AG04449 (cell line): ENCODE results near the gene FNDC3A.

Experiments used
- CTCF ChIA-PET: fragments of 350-600 bp; formaldehyde crosslinking; extraction: SDS; loops from one replicate; lab custom pipeline; 2021; ENCODE audit warnings: antibody characterized with exemption; lab: Yijun Ruan, JAX
- POLR2A ChIA-PET: fragments of 400-600, 350-600 bp; formaldehyde crosslinking; extraction: SDS; loops from one replicate; lab custom pipeline; 2020; ENCODE audit warnings: antibody characterized with exemption, inconsistent platforms; lab: Yijun Ruan, JAX
- DNase-seq: peaks from one replicate; pipeline ENCODE4 v3.0.0-alpha.2; 2010; ENCODE audit warnings: low read depth, low spot score
- H3K4me3 ChIP-seq: 2 replicates; pipeline ENCODE4 v1.5.1; 2011; ENCODE audit warnings: low read depth, mild to moderate bottlenecking, control low read depth, low read length
- TF ChIP-seq, protein P1 (sequence below): IDR thresholded peaks from one replicate; pipeline ENCODE4 v1.5.1; 2011; ENCODE audit warnings: mild to moderate bottlenecking, moderate library complexity, low read length, control low read depth, inconsistent platforms; ENCODE audit not compliant: insufficient read depth; ENCODE audit errors: missing control alignments

The FNDC3A gene

DNA sequence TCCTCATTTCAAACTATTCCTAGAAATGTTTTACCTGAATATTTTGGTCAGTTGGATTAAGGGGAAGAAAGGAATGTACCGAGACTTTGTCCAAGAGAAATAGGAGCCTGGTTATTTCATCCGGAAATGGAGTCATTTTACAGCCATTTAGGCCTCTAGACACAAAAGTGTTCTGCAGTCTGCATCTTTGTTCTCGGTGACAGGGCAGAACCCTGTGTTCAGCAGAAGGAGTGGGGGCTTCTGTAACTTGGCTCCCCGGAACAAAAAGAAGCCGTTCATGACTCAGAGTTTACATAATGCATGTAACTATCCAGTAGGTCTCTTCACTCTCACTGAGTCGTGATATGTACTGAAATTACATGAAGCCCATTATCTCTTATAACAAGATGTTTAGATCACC is 21.6 kb upstream of the FNDC3A start:
- CTCF ChIA-PET: no interaction called here
- POLR2A ChIA-PET: no interaction called here
- TF ChIP-seq, protein P1, sequence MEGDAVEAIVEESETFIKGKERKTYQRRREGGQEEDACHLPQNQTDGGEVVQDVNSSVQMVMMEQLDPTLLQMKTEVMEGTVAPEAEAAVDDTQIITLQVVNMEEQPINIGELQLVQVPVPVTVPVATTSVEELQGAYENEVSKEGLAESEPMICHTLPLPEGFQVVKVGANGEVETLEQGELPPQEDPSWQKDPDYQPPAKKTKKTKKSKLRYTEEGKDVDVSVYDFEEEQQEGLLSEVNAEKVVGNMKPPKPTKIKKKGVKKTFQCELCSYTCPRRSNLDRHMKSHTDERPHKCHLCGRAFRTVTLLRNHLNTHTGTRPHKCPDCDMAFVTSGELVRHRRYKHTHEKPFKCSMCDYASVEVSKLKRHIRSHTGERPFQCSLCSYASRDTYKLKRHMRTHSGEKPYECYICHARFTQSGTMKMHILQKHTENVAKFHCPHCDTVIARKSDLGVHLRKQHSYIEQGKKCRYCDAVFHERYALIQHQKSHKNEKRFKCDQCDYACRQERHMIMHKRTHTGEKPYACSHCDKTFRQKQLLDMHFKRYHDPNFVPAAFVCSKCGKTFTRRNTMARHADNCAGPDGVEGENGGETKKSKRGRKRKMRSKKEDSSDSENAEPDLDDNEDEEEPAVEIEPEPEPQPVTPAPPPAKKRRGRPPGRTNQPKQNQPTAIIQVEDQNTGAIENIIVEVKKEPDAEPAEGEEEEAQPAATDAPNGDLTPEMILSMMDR: no peak
- H3K4me3 ChIP-seq: no peak overlapping the region
- no peak for DNase-seq

GRCh38 chr13:48955536-48955935 is 20.2 kb upstream of the FNDC3A start:
- ChIA-PET POLR2A (no interaction called here), CTCF (no interaction called here)
- H3K4me3 ChIP-seq: no peak overlapping the region
- TF ChIP-seq, protein P1: no peak
- DNase-seq: no peak

DNA sequence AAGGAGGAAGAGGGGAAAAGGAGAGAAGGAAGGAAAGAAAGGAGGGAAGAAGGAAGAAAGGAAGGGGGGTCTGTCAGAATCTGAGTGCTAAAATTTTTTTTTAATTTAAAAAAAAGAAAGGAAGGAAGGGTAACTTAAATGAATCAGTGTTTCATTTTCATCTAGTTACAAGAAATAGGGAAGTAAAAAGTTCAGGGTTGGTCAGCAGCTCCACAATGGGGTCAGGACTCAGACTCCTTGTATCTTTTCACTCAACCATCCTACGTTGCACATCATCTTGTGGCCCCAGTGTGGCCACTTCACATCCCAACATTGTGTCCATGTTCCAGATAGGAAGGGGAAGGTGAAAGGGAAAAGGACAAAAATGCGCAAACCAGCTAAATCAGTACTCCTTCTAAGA is 14.3 kb upstream of the FNDC3A start:
- DNase-seq: no peak
- no peak overlapping the region for H3K4me3 ChIP-seq
- ChIA-PET CTCF (no interaction called here), POLR2A (no interaction called here)
- TF ChIP-seq, protein P1: no peak

DNA sequence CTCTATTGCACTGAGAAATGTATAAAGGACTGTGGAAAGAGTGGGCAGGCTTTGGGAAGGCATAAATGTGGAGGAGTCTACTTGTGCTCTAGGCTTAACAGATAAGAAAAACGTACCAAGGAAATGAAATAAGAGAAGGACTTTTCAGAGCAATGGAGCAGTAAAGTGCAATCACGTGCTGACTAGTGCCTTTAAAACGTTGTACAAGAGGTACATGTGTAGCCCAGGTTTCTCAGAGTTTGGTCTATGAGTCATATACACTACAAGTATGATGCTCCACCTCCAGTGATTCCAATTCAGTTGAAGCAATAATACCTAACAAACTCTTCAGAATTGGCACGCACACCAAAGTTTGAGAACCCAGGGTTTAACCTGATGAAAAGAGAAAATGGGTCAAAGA is 13.4 kb upstream of the FNDC3A start:
- no peak for DNase-seq
- CTCF ChIA-PET: no interaction called here
- POLR2A ChIA-PET: no interaction called here

DNA sequence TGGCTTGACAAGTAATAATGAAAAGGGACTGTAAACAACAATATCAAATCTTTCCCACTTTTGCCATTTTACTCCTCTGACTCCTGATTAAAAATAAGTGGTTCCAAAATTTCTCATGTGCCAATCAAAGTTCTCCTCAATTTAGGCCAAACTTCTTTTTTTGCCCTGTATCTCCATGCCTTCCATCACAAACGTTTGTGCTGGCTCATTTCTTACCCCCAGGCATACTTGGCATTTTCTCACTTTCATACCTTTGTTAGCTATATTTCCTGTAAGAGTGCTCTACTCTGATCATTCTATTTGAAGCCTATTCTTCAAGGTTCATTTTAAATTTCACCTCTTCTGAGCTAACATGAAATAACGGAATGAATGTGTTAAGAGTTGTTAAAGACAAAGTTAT is 10.0 kb upstream of the FNDC3A start:
- ChIA-PET POLR2A (no interaction called here), CTCF (no interaction called here)
- TF ChIP-seq, protein P1: no peak

More for the DNA sequence above, 13.4 kb upstream of the FNDC3A start:
- H3K4me3 ChIP-seq: no peak overlapping the region
- TF ChIP-seq, protein P1: no peak

DNA sequence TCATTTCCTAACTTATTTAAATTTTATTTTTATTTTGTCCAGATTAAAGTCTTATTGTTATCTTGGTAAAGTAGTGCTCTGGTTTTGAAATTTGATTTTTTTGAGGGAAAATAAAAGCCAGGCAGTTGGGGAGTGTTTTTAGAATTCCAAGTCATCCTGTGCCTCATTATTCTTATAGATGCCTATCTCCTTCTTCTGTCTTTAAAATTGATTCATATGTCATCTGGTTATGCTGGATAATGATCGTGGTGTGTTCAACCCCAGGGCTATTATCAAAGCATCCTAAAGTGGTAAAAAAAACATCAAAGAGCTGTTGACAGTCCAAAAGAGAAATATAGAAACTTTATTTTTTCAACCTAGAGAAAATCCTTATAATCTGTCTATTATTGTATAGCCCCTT is 6.0 kb upstream of the FNDC3A start:
- ChIA-PET CTCF (no interaction called here), POLR2A (no interaction called here)
- no peak for DNase-seq
- TF ChIP-seq, protein P1: no peak
- no peak overlapping the region for H3K4me3 ChIP-seq

More for the DNA sequence above, 10.0 kb upstream of the FNDC3A start:
- no peak for DNase-seq
- no peak overlapping the region for H3K4me3 ChIP-seq
